GM18519 (cell line): ENCODE data around the gene CST3.

Experiments
- ATAC-seq: cut with Tn5 transposase; IDR thresholded peaks from one replicate; pipeline ENCODE4 v1.9.1; 2021; ENCODE audit warnings: mild to moderate bottlenecking, moderate library complexity; ENCODE audit not compliant: unreplicated experiment, low FRiP score

Gene CST3

GRCh38 chr20:23605867-23606651 lies 31.7 kb downstream of the CST3 start, which contains the start of gene CST9:
Gene CST9, minus strand, starts transcription at chr20:23605917. Its CDS starts 53 bp downstream, at chr20:23605864.
- no peak for ATAC-seq

DNA sequence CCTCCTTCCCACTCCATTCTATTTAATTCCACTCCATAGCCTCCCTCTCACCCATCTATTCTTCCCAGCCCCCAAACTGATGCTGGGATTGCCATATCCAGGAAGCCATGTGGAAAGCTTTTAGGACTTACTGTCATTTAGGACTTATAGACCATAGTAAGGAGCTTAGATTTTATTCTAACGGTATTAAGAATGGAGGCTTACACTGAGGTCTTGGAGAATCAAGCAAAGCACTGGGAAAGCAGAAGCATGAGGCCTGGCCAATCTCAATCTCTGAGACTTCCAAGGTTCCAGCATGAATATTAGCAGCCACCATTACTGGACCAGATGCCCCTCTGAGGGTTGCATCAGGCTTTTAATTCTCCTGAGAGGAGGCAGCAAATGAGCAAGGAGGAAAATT lies 33.4 kb downstream of the CST3 start:
- ATAC-seq = no peak

DNA sequence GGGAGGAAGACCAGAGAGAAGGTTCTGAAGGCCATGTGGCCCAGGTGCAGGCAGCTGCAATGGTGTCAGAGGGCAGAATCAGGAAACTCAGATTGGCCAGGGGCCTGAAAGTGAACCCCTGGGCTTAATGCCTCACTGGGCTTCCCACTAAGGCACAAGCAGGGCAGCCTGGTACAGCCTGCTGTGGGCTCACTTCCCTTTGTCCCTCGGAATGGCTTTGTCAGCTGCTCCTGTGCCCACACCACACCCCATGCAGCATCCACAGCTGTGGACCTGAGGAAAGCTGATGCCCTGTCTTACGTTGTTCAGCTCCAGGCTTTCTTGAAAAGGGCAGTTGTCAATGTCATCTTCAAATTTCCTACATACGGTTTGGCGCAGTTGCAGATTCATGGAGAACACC lies 34.4 kb downstream of the CST3 start:
- ATAC-seq = no peak

- ATAC-seq = no peak
These were observed 35.1 kb downstream of the CST3 start for GRCh38 chr20:23602699-23603098.

DNA sequence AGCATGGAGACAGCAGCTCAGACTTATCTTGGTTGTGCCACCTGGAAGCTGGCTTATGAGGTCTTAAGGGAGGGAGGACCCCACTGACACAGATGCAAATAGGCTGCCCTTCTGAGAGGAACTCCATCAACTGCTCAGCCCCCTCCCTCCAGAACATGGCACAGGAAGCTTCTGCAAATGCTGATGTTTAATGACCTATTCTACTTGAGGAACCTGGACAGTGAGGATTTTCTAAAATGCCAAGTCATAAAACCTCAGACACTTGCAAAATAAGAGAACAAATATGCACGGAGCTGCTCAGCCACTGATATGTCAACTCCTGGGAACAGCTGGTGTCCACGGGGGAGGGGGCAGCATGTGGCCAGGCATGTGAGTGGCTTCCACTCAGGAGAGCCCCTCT lies 35.5 kb downstream of the CST3 start:
- no peak for ATAC-seq

DNA sequence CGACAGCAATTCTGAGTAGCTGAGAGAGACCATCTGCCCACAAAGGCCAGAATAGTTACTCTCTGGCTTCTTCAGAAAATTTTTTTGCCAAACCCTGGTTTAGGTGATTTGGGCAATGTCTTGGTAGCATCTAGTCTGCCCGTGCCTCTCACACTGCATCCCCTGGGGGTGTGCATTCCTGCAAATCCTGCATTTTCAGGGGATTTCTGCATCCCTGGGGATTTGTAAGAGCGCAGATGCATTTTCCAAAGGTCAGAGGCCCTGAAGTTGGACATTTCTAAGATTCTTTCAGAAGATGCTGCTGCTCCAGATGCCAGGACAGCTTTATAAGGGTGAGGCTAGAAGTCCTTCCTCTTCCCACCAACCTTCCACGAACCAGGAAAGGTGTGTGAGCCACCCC lies 36.0 kb downstream of the CST3 start:
- ATAC-seq = no peak

DNA sequence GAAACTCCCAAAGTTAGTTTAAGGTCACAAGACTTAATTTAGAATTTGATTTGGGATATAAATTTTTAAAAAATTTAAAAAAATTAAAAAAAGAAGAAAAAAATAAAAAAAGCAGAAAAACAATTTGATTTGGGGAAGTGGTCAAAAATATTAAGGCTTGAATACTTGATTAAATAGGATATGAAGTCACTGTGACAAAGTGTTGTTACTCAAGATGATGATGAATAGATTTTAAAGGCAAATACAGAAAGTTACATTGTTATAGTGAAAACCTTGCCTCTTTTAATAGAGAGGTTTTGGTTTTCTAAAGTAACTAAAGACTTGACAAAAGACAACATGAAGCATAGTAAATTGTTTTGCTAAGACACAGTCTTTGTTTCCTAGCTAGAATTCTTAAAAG lies 39.3 kb downstream of the CST3 start:
- ATAC-seq = no peak

DNA sequence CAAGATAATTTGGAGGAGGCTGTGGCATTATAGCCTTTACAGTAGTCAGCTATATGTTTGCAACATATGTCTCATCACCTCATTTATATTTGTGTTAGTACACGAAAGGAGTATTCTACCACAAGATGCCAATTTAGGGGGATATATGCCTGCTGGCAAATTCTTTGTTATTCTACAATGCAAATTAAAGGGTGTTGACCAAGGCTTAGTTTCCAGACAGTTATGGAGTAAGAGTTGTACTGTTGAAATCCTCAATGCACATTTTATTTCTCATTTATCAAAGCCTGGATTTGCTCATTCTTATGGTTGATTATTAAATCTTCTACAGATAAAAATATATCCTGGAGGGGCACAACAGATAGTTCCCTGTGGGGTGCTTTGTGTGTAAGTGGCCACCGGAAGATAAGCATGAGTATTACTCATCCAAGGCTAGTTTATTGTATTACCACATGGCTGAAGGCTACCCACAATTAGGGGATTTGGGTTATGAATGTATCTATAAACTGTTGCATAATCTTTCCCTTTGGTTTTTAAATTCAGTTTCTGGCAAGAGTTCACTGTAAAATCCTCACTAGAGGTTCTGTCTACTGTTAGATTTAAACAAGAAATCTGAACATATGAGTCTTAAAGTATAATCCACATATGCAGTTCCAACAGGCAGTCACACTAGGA lies 41.0 kb downstream of the CST3 start:
- no peak for ATAC-seq

- ATAC-seq = no peak
These were observed 41.8 kb downstream of the CST3 start for GRCh38 chr20:23595941-23596340.

DNA sequence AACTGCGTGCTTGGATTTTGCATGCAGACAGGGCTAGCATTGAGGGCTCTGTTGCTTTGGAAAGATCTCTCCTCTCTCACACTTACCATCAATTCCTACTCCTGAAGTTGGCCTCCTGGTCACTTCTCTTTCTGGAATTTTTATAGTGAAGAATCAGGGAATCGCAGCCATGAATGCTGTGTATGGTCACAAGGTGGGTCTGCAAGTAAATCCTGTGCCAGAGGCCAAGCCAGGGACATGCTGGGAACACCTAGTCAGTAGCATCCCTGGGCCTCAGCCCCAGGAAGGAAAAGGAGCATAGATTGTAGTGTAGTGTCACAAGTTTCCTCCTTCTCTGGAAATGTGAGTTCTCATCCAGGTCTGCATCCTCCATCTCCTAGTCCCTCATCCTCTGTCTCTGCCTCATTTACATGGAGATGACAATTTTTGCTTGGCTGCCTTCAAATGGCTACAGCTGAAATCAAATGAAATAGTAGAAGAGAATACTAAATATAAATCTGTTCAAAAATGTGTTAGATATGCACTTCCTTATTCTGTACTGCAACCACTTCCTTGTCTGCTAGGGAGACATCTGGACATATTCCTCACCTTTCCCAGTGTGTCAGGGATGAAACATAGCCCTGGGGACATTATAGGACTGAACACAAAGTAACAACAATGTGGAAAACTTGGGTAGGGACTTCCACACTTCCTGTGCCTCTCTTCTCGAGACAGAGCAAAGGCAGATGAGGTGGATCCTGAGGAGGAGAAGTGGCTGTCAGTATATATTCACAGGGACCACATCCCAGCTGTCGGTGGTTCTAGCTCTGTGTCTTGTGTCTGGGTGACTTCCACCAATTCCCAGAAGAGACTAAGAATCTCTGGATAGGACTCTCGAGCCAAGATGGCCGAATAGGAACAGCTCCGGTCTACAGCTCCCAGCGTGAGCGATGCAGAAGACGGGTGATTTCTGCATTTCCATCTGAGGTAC lies 49.0 kb downstream of the CST3 start:
- ATAC-seq = no peak

- no peak for ATAC-seq
These were observed 50.1 kb downstream of the CST3 start for GRCh38 chr20:23587631-23588030.

GRCh38 chr20:23586735-23587525 lies 50.8 kb downstream of the CST3 start:
- ATAC-seq = no peak

DNA sequence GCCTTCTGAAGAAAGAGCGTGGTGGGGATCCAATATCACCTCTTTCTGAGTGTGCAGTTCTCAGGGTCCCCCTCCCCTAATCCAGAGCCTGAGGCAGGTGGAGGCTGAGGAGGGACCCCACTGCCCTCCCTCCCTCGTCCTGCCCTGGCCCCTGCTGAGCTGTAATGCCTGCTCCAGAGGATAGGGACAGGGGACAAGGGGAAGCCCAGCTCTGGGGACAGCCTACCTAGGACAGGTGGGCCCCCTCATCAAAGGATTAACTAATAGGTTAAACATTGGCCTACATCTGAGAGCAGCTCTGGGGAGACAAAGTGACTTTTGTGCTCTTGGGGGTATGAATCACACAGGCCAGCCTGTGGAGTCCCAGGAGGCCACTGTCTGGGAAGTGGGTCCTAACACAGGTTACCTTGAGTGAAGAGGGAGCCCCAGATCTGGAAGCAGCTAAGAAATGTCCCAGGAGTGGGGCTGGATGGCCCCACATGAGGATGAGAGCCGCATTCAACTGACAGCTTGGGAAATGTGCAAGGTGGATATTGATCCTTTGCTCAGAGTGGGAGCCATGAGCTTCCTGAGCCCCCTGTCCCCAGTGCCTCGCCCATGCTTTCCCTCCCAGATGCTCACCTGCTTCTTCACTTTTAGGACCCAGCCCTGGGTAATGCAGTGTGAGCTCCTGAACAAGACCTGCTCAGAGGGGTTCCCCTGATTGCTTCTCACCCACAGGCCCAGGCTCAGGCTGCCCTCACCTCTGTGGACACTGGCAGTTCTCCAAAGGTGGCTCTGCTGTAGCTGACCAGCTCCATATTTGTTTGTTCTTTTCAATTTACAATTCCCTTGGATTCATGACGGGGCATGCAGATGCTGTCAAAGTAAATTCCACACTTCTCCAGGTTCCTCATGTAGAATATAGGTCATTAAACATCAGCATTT lies 51.7 kb downstream of the CST3 start:
- ATAC-seq = no peak

GRCh38 chr20:23585449-23585807 lies 52.3 kb downstream of the CST3 start:
- ATAC-seq = no peak

DNA sequence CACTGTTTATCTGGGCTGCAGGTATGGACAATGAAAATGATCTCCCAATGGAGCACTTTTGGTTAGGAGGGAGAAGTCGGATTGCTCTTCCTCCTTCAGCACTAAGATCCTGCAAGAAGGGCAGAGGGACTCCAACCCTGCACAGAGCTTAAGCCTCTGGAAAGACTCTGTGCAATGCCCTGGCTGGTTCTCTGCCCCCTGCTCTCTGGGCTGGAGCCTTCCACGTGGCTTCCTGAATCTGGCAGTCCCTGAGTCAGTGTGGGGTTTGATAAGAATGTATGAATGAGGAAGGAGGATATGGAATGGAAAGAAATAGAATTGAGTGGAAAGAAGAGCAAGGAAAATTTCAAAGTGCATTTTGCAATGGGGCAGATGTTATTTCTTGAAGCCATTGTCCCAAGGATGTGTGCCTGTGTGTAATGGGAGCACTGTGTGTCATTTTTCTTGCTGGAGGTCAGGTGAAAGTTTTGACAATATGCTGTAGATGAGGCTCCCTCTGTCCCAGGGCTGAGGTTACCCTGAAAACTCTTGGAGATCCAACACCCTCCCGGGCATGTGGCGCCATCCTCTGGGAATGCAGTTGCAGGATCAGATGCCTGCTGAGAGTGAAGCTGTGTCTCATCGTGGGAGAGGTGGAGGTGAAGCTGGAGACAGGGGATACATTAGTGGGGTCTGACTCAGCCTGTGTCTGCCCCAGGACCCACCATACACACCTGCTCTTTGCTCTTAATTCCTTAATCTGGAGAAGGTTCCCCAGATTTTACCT lies 53.1 kb downstream of the CST3 start:
- ATAC-seq = no peak
